Natural killer cell (primary cell): ENCODE results near the gene FNBP1L. TPM values are rescaled to one million over a fixed set of nuclear protein-coding genes. Genes with fewer than 3 reads are reported as not detected.

ENCODE experiments used
- ATAC-seq, 3 donors: fragments of 150-1000 bp in 2 of 3; fragments of 200-7000 bp in 1 of 3; cut with Tn5 transposase; 1 replicate in 1 of 3; 2 replicates in 2 of 3; pipeline ENCODE4 v1.10.0; 2021; ENCODE audit warnings: mild to moderate bottlenecking in 2 of 3, moderate library complexity in 2 of 3
- DNase-seq, 2 donors: peaks; one replicate each; pipeline versions ENCODE4 v3.0.0 to v3.0.0-alpha.2; 2013 to 2021; ENCODE audit warnings: mixed read lengths in 1 of 2
- H3K27ac ChIP-seq: one replicate; pipeline ENCODE4 v1.5.1; 2013; ENCODE audit warnings: mild to moderate bottlenecking, low read length
- H3K27me3 ChIP-seq: one replicate; pipeline ENCODE4 v1.6.1; 2013; ENCODE audit warnings: low read length; ENCODE audit not compliant: control insufficient read depth, insufficient read depth
- H3K36me3 ChIP-seq: one replicate; pipeline ENCODE4 v1.6.1; 2013; ENCODE audit warnings: low read length; ENCODE audit not compliant: control insufficient read depth, insufficient read depth
- H3K4me1 ChIP-seq: one replicate; pipeline ENCODE4 v1.6.1; 2013; ENCODE audit warnings: low read length; ENCODE audit not compliant: control insufficient read depth, insufficient read depth
- H3K4me3 ChIP-seq: one replicate; pipeline ENCODE4 v1.5.1; 2013; ENCODE audit warnings: low read length
- H3K9me3 ChIP-seq: one replicate; pipeline ENCODE4 v1.6.1; 2013; ENCODE audit warnings: low read length; ENCODE audit not compliant: control insufficient read depth, insufficient read depth
- H3K27ac Mint-ChIP-seq, 2 donors: one replicate each; pipeline ENCODE4 v1.8.0; 2022; ENCODE audit warnings: mild to moderate bottlenecking in 2 of 2, mixed read lengths in 2 of 2, moderate library complexity in 1 of 2
- H3K27me3 Mint-ChIP-seq, 2 donors: one replicate each; pipeline ENCODE4 v1.8.0; 2022; ENCODE audit warnings: low read depth in 2 of 2, mixed read lengths in 2 of 2
- H3K36me3 Mint-ChIP-seq: one replicate; pipeline ENCODE4 v1.8.0; 2022; ENCODE audit warnings: mixed read lengths
- H3K4me1 Mint-ChIP-seq, 2 donors: one replicate each; pipeline ENCODE4 v1.8.0; 2022; ENCODE audit warnings: mixed read lengths in 2 of 2
- H3K4me3 Mint-ChIP-seq: one replicate; pipeline ENCODE4 v1.8.0; 2022; ENCODE audit warnings: mild to moderate bottlenecking, moderate library complexity, mixed read lengths
- H3K9me3 Mint-ChIP-seq, 2 donors: one replicate each; pipeline ENCODE4 v1.8.0; 2022; ENCODE audit warnings: mixed read lengths in 2 of 2
- CTCF ChIP-seq: fragments of 200-600 bp; IDR thresholded peaks from one replicate; pipeline ENCODE4 v1.8.0; 2022; ENCODE audit warnings: antibody characterized with exemption
- WGBS: methylation state at CpG from one replicate; pipeline ENCODE4 v1.1.7; 2013; ENCODE audit warnings: missing lambda C conversion rate; ENCODE audit not compliant: insufficient coverage; 5-methylcytosine and 5-hydroxymethylcytosine counted together
- intact Hi-C: fragments of 100-400 bp; cut with micrococcal nuclease; formaldehyde crosslinking; loops from one replicate; pipeline ENCODE4 v1.14.2; 2022
- total RNA-seq, 4 donors: library from RNA; stranded (reverse); fragments of 120-200 nt in 1 of 4; gene quantifications; one replicate each; pipeline versions ENCODE4 v1.2.3 to v1.2.4, GENCODE V29; 2013 to 2022

Gene FNBP1L
- total RNA-seq, 3 donors from 2014 or later (not counting 1 experiment from before 2014, with no cell fraction given) = 0.33 to 6.7 (median 0.84) TPM

- Histone ChIP-seq H3K27ac (no peak overlapping the region), H3K9me3 (no peaks in the 10 kb centered on the region), H3K4me1 (peaks cover 14% of the 10 kb centered on the region), H3K4me3 (no peak overlapping the region), H3K36me3 (no peaks in the 10 kb centered on the region), H3K27me3 (no peaks in the 10 kb centered on the region)
- DNase-seq (no peak), ATAC-seq (no peak)
- intact Hi-C loops = no loop called here
- WGBS = 91% methylated on average over 13 of the region's 13 CpGs
- Mint-ChIP-seq H3K4me3 (no peak overlapping the region), H3K36me3 (no peaks in the 10 kb centered on the region), H3K27me3 (peaks cover 0 to 7% of the 10 kb centered on the region in 2 donors), H3K27ac (no peak overlapping the region), H3K9me3 (no peaks in the 10 kb centered on the region), H3K4me1 (peaks cover 13 to 19% of the 10 kb centered on the region in 2 donors)
- no peak for TF ChIP-seq CTCF
Measured at GRCh38 chr1:93593854-93594602, 146.1 kb downstream of the FNBP1L start.

- H3K36me3 Mint-ChIP-seq = no peaks in the 10 kb centered on the region
- peaks cover 0 to 7% of the 10 kb centered on the region in 2 donors for H3K27me3 Mint-ChIP-seq
- DNase-seq (no peak), ATAC-seq (no peak)
- Histone ChIP-seq H3K4me1 (peaks cover 14% of the 10 kb centered on the region), H3K27me3 (no peaks in the 10 kb centered on the region), H3K27ac (no peak overlapping the region), H3K36me3 (no peaks in the 10 kb centered on the region), H3K4me3 (no peak overlapping the region), H3K9me3 (no peaks in the 10 kb centered on the region)
- H3K27ac Mint-ChIP-seq = no peak overlapping the region
- H3K4me3 Mint-ChIP-seq = no peak overlapping the region
- intact Hi-C loops = no loop called here
- 91% methylated on average over 1 of the region's 1 CpG for WGBS
- no peak for TF ChIP-seq CTCF
- H3K4me1 Mint-ChIP-seq = peaks cover 13 to 19% of the 10 kb centered on the region in 2 donors
- no peaks in the 10 kb centered on the region for H3K9me3 Mint-ChIP-seq
Measured at GRCh38 chr1:93594603-93594880, 146.6 kb downstream of the FNBP1L start.

- DNase-seq (no peak), ATAC-seq (no peak)
- Histone ChIP-seq H3K4me1 (peaks cover 14% of the 10 kb centered on the region), H3K27me3 (no peaks in the 10 kb centered on the region), H3K9me3 (no peaks in the 10 kb centered on the region), H3K36me3 (no peaks in the 10 kb centered on the region), H3K4me3 (no peak overlapping the region), H3K27ac (no peak overlapping the region)
- H3K27me3 Mint-ChIP-seq = peaks cover 0 to 7% of the 10 kb centered on the region in 2 donors
- intact Hi-C loops = no loop called here
- H3K36me3 Mint-ChIP-seq = no peaks in the 10 kb centered on the region
- no peak for TF ChIP-seq CTCF
- H3K9me3 Mint-ChIP-seq = no peaks in the 10 kb centered on the region
- 100% methylated on average over 1 of the region's 2 CpGs for WGBS
- no peak overlapping the region for H3K4me3 Mint-ChIP-seq
- peaks cover 13 to 17% of the 10 kb centered on the region in 2 donors for H3K4me1 Mint-ChIP-seq
- H3K27ac Mint-ChIP-seq = no peak overlapping the region
Measured at GRCh38 chr1:93595266-93595665, 147.3 kb downstream of the FNBP1L start.

- DNase-seq = no peak
- no peak for ATAC-seq
- Mint-ChIP-seq H3K4me1 (peaks cover 9 to 12% of the 10 kb centered on the region in 2 donors), H3K9me3 (no peaks in the 10 kb centered on the region), H3K27ac (no peak overlapping the region), H3K4me3 (no peak overlapping the region), H3K36me3 (no peaks in the 10 kb centered on the region), H3K27me3 (peaks cover 0 to 7% of the 10 kb centered on the region in 2 donors)
- Histone ChIP-seq H3K36me3 (no peaks in the 10 kb centered on the region), H3K4me1 (peaks cover 14% of the 10 kb centered on the region), H3K27ac (no peak overlapping the region), H3K4me3 (no peak overlapping the region), H3K27me3 (no peaks in the 10 kb centered on the region), H3K9me3 (no peaks in the 10 kb centered on the region)
- WGBS = 94% methylated on average over 4 of the region's 4 CpGs
- intact Hi-C loops = no loop called here
- no peak for TF ChIP-seq CTCF
Measured at GRCh38 chr1:93595743-93596142, 147.8 kb downstream of the FNBP1L start.
